ENCODE data around the gene CCDC136.

GRCh38 chr7:128849156-128849515 is 57.4 kb downstream of the CCDC136 start:
- TF ChIP-seq EZH2 (IDR thresholded peaks at IDR 0.05) (no peak), POLR2AphosphoS5 (IDR thresholded peaks at IDR 0.05; ENCODE audit: borderline replicate concordance, low read depth, low read length) (no peak)

Data from SK-N-MC (cell line).